NCI-H146 (cell line): ENCODE measurements around the gene DDX51.
A peak's percentile ranks its signal among the peaks of the same experiment; 100 is the strongest.
"Not testable (repeated sequence)": the region's sequence is repeated elsewhere in the genome, so short reads cannot be mapped to it uniquely, and the experiment has no call there.

Source experiments
- DNase-seq: peaks from one replicate; lab custom pipeline; 2025; lab: John Stamatoyannopoulos, UW

Gene DDX51

GRCh38 chr12:132140918-132141841 lies 2.9 kb downstream of the DDX51 start:
- no peak for DNase-seq

DNA sequence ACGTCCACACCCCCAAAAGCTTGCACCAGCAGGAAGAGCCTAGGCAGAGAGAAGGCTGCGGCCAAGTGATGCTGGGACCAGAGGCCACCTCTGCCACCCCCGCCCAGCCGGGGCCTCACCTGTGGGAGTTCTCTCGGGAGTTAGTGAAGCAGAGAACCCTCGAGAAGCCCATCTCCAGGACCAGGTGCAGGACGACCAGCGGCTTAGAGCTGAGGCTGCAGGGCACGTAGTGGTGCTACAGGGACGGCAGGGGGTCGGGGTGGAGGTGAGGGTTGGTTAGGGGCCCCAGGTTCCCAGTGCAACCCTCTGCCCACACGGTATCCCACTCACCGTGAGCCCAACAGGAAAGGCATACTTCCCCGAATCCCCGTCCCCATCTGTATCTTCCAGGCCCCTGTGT lies 3.6 kb downstream of the DDX51 start:
- no peak for DNase-seq

- DNase-seq, result no peak
Measured at GRCh38 chr12:132139912-132140311, 4.2 kb downstream of the DDX51 start.

DNA sequence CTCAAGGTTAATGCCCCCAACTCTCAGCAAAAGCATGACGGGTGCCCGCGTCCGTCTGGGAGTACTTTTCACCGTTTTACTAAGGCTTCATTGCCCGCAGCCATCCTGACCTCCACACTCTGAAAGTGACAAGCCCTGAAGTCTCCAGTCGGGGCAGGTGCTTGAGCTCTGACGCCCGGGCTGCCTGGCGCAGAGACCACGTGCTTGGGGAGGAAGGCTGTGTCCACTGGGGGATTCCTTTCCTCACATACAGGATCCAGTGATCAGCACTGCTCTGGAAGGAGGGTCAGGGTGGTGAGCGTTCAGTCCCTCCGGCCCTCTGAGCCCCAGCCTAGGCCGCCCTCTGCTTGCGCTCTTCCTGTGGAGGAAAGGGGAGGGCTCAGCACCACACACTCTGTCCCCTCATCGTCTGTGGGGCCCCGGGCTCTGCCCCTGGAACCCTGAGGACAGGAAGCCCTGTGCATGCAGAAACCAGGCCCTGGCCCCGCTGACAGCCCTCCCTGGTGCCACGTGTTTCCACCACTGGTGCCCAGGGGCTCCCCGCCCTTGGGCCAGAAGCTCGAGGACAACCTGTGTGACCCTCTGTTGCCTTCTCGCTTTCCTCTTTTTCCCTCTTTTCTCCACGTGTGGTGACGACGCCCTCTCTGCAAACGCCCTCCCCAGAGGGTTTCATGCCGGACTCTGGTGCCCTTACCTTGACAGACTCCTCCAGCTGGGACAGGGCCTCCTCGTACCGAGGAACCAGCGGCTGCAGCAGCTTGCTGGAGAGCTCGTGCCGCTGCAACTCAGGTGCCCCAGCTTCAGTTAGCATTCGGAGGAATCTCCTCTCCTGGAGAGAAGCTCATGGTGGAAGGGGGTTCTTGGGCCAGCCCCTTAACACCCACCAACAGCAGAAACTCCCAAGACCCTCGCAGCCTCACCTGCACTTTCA lies 4.9 kb downstream of the DDX51 start:
- no peak for DNase-seq

GRCh38 chr12:132137483-132138125 lies 6.5 kb downstream of the DDX51 start:
- DNase-seq, result no peak

DNA sequence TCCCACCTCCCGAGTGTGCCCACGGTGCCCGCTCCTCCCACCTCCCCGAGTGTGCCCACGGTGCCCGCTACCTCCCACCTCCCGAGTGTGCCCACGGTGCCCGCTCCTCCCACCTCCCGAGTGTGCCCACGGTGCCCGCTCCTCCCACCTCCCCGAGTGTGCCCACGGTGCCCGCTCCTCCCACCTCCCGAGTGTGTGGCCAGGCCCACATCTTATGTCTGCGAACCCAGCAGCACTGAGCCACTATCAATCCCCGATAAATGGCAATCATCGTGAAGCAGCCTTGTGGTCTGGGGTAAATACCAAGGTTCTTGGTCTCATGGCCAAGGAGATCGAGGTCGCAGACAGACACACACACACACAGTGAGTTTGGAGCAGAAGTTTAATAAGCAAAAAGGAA lies 7.9 kb downstream of the DDX51 start:
- not testable (repeated sequence) for DNase-seq

- DNase-seq, result not testable (repeated sequence)
Measured at GRCh38 chr12:132134653-132135183, 9.4 kb downstream of the DDX51 start.

- DNase-seq, result peak; percentile 83
Measured at GRCh38 chr12:132133952-132134652, 10.0 kb downstream of the DDX51 start.

DNA sequence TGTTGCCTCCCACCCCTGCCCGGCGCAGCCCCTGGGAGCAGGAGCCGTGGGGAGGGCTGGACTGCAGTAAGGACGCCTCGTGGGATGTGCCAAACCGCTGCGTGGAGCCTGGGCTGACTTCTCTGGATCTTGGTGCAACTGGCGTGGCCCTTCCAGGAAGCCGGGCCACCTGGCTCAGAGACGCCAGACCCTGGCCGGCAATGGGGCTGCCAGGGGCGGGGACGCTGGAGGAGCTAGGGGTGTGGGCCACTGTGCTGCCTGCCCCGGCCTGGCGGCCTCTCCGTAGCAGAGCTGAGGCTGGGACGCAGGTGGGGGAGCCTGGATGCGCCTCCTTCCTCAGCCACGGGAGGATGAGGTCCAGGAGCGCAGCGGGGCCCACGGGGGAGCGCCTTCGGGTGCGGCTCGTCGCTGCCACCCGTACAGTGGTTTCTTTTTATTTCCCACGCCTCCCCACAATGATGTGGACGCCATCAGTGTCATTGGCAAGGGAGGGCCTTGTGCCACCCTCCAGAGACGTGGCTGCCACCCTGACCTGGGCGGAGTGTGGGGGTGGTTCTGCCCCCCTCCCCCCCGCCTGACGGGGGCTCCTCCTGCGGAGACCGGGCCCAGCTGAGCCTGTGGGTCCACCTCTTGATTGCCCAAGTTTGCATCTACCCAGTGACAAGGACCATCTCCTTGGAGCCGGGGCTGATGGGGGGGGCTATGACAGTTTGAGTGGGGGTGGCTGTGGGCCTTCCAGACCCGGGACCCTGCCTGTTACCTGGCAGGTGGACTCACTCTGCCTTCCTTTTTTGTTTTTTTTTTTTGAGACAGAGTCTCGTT lies 11.3 kb downstream of the DDX51 start:
- no peak for DNase-seq

- no peak for DNase-seq
Measured at GRCh38 chr12:132131952-132132351, 12.2 kb downstream of the DDX51 start.

DNA sequence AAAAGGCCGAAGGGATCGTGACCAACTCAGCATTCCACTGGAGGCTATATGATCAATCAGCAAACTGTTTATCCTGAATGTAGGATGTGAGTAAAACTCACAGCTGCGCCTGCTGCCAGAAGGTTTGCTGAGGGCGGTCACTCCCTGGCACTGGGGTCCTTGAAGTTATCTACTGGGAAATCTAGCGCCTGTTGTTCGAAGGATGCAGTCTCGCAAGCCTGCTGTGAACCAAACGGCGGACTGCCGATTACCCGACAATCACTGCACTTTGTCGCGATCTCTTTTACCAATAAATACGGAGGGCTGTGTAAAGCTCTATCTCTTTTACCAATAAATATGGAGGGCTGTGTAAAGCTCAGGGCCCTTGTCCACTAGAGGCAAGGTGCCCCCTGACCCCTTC lies 12.9 kb downstream of the DDX51 start:
- no peak for DNase-seq

GRCh38 chr12:132130690-132131089 lies 13.4 kb downstream of the DDX51 start:
- DNase-seq, result no peak

DNA sequence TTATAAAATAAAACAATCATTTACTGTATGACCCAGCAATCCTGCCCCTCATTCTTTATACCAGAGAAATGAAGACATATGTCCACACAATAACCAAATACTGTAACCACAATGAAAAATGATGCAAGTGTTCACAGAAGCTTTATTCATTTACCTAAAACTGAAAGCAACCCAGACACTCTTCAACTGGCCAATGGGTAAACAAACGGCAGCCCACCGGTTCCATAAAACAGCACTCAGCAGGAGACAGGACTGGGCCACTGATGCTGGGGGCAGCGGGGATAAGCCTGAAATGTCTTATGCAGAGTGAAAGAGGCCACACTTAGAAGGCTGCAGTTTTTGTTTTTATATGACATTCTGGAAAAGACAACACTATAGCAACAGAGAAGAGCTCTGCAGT lies 15.1 kb downstream of the DDX51 start:
- no peak for DNase-seq

- DNase-seq, result no peak
Measured at GRCh38 chr12:132127041-132127440, 17.1 kb downstream of the DDX51 start.

DNA sequence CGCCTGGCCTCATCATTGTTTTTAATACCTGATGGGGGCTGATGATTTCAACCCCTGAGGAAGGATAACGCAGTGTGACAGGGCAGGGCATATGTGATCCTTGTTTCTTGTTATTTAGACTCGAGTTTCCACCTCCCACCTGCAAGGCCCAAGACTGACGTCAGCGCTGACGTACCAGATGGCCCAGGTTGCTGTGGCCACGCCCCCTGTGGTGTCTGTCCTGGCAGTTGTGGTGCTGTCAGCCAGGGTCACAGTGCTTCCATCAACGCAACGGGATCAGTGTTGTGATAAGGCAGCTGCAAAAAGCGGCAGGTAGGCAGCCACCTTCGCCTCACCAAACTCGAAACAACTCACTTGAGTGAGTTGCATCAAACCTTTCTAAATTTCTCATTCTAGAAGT lies 18.4 kb downstream of the DDX51 start:
- no peak for DNase-seq

DNA sequence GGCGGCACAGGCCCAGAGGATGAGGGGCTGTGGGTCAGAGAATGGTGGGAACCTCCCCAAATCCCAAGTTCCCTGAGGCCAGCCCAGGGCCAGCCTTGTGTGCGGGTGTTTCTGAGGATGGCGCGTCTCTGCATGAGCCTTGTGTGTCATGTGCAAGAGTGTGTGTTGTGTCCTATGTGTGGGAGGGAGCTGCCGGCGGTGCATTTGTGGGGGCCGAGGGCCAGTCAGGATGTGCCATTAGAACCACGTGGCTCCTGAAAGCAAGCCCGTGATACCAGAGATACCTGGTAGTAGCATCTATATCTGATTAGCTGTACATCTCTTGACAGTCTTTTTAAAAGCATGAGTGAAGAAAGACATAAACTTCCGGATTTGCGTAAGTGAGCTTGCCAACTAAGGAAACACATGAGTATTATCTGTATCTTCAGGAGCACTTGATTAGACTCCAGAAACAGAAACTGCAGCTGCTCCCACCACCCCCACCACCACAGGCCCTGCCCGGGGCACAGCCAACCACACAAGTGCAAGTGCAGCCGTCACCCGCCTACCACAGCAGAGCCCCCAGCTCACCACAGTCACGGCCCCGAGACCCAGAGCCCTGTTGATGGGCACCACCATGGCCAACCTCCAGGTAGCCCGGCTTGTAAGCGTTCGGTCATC lies 19.2 kb downstream of the DDX51 start:
- DNase-seq, result no peak

DNA sequence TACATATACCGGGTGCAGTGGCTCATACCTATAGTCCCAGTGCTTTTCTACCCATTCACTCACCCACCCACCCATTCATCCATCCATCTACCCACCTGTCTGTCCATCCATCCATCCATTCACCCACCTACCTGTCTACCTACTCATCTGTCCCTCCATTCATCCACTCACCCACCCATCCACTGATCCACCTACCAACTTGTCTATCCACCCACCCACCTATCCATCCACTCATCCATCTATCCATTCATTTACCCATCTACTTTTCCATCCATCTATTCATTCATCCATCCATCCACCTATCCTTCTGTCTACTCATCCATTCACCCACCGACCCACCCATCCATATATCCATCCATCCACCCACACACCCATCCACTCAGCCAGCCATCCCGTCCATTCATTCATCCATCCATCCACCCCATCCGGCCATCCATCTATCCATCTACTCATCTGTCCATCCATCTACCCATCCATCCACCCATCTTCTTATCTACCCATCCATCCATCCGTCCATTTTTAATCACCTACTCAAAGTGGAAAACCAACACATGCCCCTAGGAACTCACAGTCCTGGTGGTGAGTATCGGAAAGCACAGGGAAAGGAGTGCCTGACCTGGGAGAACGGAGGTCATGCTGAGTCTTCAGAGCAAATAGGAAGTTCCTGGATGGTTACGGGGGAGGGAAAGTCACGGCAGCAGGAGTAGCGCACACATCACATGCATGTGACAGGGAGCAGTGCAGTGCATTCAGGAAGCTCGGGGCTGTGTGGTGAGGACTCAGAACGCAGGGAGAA lies 20.0 kb downstream of the DDX51 start:
- no peak for DNase-seq

GRCh38 chr12:132121283-132121682 lies 22.8 kb downstream of the DDX51 start:
- no peak for DNase-seq

DNA sequence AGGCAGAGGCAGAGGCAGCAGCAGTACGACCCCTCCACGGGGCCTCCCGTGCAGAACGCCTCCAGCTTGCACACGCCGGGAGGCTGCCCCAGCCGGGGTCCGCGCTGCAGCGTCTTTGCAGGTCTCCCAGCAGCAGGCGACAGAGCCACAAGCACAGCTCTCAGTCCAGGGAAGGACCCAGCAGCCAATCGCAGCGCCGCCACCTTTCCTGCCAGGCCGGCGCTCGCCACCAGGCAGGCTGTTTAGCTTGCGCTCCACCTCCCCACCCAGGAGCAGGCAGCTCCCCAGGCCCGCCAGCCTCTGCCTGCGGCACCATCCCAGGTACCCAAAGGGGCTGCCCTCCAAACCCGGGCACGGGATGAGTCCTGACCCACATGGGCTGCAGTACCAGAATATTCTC lies 25.2 kb downstream of the DDX51 start:
- no peak for DNase-seq
